Right forelimb (tissue), 1 donor: ENCODE results near the gene MRPL47.

Source experiments
- DNase-seq: peaks from one replicate; pipeline ENCODE4 v3.0.0-alpha.2; 2018

MRPL47 gene

GRCh38 chr3:179590669-179591068, 13.8 kb downstream of the MRPL47 start:
- no peak for DNase-seq

DNA sequence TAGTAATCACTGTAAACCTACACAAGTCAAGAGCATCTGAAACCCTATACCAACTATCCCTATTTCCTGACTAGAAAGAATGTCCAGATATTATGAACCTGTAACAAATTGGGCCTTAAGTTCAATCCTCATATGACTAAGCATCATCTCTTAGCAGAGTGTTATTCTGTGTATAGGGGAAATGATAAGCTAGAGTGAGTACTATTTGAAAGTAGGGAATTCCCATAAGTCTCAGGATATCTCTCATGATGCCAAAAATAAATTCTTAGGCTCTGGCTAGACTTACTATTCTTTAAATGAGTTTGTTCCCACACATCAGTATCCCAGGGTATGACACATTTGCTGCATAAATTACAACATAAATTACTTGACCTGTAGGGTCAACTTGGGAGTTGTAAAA, 15.3 kb downstream of the MRPL47 start:
- DNase-seq = no peak

DNA sequence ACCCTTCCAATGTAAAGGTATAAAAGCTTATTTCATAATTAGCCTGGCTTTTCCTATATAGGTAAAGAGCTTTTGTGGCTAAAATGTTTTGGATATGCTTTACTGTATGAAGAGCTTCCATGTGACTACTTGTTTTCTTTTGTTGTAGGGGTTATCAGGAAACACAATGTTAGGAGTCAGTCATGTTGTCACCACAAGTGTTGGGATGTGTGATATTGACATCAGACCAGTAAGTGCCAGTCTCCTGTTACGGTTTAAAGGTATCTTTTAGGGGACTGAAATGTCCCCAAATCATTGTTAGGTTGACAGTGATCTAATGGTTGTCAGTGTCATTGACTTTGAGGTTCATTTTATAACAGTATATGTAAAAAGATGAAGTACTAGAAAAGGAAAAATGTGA, 23.4 kb downstream of the MRPL47 start:
- DNase-seq = no peak

- no peak for DNase-seq
Measured at GRCh38 chr3:179565496-179565895, 38.9 kb downstream of the MRPL47 start.

DNA sequence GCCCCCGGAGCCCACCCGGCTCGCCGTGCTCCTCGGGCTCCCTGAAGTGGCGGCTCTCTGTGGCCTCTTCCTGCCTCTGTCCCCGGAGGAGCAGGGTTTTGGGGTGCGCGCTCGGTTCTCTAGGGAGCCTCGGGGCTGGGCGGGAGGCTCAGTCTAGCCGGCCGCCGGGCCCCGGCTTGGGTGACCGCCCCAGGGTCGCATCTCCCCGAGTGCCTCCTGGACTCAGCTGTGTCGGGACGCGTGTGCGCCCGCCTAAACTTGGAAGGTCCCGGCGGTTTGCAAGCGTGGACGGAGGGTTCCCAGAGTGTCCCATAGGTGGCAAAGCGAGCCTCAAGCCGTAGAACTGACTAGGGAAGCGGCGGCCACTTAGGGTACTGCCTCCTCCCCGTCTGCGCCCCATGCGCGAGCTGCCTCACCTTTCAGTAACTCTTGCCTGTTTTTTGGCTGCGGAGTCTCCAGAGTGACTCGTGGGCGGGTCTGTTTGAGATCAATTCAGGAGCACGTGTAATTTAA, 41.1 kb downstream of the MRPL47 start:
- DNase-seq = no peak

GRCh38 chr3:179562591-179563270, 41.7 kb downstream of the MRPL47 start, which contains the start of gene ACTL6A:
TSS of gene ACTL6A (plus strand) at chr3:179562926. CDS start at chr3:179563093, 167 bp downstream.
- DNase-seq = peak; percentile 99

DNA sequence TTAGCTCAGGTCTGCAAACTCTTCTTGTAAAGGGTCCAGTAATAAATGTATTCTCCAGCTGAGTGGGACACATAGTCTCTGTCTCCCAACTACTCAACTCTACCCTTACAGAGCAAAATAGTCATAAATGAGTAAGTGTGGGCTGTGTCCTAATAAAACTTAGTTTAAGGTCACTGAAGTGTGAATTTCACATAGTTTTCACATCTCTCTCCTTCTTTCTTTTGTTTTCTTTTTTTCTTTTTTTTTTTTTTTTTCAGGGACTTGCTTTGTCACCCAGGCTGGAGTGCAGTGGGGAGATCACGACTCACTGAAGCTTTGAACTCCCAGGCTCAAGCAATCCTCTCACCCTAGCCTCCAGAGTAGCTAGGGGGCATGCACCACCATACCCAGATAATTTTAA, 43.6 kb downstream of the MRPL47 start:
- DNase-seq = no peak

- peak; percentile 80 for DNase-seq
Measured at GRCh38 chr3:179558742-179559364, 45.6 kb downstream of the MRPL47 start.

DNA sequence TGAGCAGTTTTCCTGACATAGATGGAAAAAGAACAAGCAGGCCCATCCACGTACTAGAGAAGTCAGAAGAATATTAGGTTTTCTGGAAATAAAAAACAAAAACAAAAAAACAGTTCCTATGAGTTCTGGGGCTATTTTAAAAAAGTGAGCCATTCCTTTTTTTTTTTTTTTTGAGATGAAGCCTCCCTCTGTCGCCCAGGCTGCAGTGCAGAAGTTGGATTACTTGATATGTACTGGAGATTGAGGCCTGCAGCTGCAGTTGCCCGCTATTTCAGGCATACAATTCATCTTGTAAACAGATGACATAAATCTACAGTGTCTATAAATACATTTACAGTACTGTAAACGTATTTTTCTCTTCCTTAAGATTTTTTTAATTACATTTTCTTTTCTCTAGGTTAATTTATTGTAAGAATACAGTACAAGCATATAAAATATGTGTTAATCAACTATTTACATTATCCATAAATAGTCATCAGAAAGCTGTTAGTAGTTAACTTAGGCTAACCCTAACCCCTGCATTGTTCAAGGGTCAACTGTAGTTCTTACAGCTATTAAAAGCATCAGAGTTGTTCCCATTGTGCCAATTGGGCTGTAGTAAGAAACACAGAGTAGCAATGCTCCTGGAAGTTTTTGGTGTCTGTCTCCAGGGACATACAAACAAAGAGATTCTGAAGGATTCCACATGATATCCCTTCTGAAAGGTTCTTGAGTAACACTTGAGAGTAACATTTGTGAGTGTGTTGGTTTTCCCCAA, 52.9 kb downstream of the MRPL47 start:
- no peak for DNase-seq

DNA sequence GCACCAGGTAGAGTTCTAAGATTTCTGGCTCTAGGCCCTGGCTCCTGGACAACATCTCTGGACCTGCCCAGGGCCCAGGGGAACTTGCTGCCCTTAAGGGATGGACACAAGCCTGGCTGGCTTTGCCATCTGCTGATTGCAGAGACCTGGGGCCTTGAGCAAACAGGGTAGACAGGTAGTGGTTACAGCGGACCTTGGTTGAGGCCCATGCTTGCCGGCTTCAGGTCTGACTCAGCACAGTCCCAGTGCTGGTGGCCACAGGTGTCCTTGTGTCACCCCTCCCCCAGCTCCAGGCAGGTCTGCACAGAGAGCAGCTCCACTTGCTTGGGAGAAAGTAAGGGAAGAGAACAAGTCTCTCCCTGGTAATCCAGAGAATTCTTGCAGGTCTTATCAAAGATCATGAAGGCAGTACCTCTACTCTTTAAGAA, 57.6 kb downstream of the MRPL47 start:
- no peak for DNase-seq

DNA sequence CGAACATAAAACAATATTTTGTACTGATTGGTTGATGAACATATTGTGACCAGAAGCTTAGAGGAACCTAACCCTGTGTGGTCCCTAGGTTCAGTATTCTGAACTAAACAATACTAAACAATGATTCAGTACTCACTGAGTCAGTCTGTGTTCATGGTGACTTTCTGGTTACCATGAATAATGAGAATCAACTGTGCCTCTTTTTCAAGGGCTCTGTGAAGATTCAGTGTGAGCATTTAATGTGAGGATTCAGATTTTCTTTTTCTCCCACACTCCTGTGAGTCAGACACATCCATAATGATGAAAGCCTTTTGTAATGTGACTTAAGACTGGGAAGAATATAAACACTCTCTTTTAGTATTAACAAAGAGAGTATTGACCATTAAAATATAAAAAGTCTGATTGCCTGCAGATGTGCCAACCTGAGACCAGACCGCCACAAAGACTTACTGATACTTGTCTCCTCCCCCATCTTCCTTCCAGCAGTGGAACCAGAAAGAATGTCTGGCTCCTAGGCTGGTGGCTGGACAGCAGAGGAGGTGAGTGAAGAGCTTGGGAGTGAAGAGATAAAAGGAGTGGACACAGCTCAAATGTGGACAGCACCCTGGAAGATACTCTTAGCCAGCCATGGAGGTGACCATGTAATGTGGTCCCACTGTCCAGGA, 59.3 kb downstream of the MRPL47 start:
- no peak for DNase-seq

GRCh38 chr3:179542375-179542774, 62.1 kb downstream of the MRPL47 start:
- no peak for DNase-seq

DNA sequence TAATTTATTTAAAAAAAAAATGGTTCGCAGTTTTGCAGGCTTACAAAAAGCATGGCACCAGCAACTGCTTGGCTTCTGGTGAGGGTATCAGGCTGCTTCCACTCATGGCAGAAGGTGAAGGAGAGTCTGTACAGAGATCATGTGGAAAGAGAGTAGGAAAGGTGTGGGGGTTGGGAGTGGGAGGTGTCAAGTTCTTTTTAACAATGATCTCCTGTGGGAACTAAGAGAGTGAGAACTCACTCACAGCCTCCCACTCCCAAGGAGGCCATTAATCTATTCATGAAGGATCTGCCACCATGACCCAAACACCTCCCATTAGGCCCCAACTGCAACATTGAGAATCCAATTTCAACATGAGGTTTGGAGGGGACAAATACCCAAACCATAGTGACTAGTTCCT, 62.8 kb downstream of the MRPL47 start:
- DNase-seq = no peak

GRCh38 chr3:179541094-179541493, 63.3 kb downstream of the MRPL47 start:
- DNase-seq = no peak
